H1 (cell line): Measurements from ENCODE around the gene KRT32. TPM values are rescaled to one million over a fixed set of nuclear protein-coding genes. Genes with fewer than 3 reads are reported as not detected.

Experiments
- BRCA1 ChIP-seq: IDR thresholded peaks from 2 replicates; pipeline ENCODE4 v1.6.1; 2012; ENCODE audit warnings: low read depth, low read length, improper control_type of control experiment
- CBX5 ChIP-seq: fragments of 300-800, 300-1000 bp; sonication (generic); IDR thresholded peaks from 2 replicates; pipeline ENCODE4 v1.7.1; 2016; ENCODE audit warnings: antibody characterized with exemption, low read length, low read depth
- CHD1 ChIP-seq: IDR thresholded peaks from 2 replicates; pipeline ENCODE4 v1.6.1; 2012; ENCODE audit warnings: low read depth, low read length, improper control_type of control experiment
- KDM1A ChIP-seq: fragments of 200-600, 300-600 bp; sonication (generic); IDR thresholded peaks from 2 replicates; pipeline ENCODE4 v1.7.1; 2016; ENCODE audit warnings: mild to moderate bottlenecking, low read length, borderline replicate concordance
- POU5F1 ChIP-seq: IDR thresholded peaks from 2 replicates; pipeline ENCODE4 v1.6.1; 2011; ENCODE audit warnings: low read depth, mild to moderate bottlenecking, low read length, moderate library complexity
- SIRT6 ChIP-seq: IDR thresholded peaks from one replicate; pipeline ENCODE4 v1.7.1; 2012; ENCODE audit warnings: low read length, inconsistent platforms
- TEAD4 ChIP-seq: IDR thresholded peaks from 2 replicates; pipeline ENCODE4 v1.6.1; 2012; ENCODE audit warnings: low read depth, low read length, inconsistent platforms, mixed read lengths
- polyA plus RNA-seq, 7 experiments: library from polyadenylated mRNA; depleted of rRNA in 3 of 7; stranded (reverse) in 5 of 7; unstranded in 2 of 7; fragments of >200 nt in 5 of 7; fragments of 200-250 nt in 2 of 7; gene quantifications; 1 replicate in 5 of 7; 2 replicates in 1 of 7; 4 replicates in 1 of 7; pipeline versions ENCODE4 v1.2.1 to v1.2.3, GENCODE V29; 2011 to 2013; ENCODE audit warnings: missing spikeins in 2 of 7, mixed read lengths in 2 of 7
- total RNA-seq: library from RNA; stranded (reverse); fragmentation: NEBNext Ultra II Directional; extraction: Animal tissue kit (Norgen Biotek cat#: 25700); gene quantifications from 2 replicates; pipeline ENCODE4 v1.2.1, GENCODE V29; 2021
- TF ChIP-seq, protein P1 (sequence below): IDR thresholded peaks from 2 replicates; pipeline ENCODE4 v1.6.1; 2012; ENCODE audit warnings: low read length, inconsistent platforms
- TF ChIP-seq, protein P2 (sequence below), 3 experiments: IDR thresholded peaks; 1 replicate in 2 of 3; 2 replicates in 1 of 3; pipeline versions ENCODE4 v1.5.1 to v1.6.1; 2011; ENCODE audit warnings: low read length in 3 of 3, mild to moderate bottlenecking in 3 of 3, inconsistent platforms in 2 of 3, low read depth in 1 of 3, moderate library complexity in 1 of 3; ENCODE audit not compliant: insufficient read depth in 1 of 3; ENCODE audit errors: control extremely low read depth in 1 of 3

KRT32 gene
- total and polyA plus RNA-seq, 2 of the 8 experiments (the other 6 are each of a cell fraction or from before 2014, with no cell fraction given): not detected

DNA sequence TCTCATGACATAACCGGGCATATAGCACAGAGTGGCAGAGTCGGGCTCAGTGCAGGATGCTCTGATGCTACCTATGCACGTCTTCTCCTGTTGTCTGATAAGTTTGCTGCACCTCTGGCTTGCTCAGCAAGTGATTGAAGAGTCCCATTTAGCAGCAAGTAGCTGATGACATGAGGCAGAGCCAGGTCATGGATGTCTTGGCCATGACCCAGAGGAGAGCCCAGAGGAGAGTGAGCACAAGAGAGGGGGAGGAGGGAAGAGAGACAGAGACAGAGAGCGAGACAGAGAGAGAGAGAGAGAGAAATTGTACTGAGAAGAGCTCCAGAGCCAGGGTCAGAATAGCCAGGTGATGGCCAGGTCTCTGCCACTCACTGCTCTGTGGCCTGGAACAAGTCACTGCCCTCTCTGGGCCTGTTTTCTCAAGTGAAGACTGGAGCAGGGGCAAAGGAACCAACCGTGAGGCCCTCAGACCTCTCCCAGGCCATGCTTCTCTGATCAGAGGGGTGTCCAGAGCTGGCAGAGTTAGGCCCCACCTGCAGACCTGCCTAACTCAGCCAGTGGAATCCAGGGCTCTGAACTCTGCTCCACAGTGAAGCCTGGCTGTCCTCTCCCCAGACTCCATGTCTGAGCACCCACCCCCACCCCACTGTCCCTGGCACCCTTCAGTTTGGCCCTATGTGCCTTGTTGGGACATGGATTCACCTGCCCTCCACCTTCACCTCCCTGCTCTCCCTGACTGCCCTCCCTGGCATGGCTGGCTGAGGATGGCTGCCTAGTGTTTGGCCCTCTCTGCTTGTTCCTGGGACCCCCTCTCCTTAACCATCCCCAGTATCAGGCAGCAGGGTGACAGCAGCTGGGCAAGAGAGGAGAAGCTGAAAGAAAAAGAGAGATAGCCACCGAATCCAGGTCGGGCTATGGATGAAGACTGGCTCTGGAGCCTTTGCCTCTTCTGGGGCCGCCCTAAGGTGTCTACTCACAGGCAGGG lies 18.0 kb upstream of the KRT32 start (continued):
- no peak for TF ChIP-seq KDM1A
- TF ChIP-seq SIRT6: no peak
- TF ChIP-seq CHD1: no peak
- no peak for TF ChIP-seq TEAD4
- TF ChIP-seq, protein P1, sequence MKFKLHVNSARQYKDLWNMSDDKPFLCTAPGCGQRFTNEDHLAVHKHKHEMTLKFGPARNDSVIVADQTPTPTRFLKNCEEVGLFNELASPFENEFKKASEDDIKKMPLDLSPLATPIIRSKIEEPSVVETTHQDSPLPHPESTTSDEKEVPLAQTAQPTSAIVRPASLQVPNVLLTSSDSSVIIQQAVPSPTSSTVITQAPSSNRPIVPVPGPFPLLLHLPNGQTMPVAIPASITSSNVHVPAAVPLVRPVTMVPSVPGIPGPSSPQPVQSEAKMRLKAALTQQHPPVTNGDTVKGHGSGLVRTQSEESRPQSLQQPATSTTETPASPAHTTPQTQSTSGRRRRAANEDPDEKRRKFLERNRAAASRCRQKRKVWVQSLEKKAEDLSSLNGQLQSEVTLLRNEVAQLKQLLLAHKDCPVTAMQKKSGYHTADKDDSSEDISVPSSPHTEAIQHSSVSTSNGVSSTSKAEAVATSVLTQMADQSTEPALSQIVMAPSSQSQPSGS: no peak
- no peak for TF ChIP-seq BRCA1
- TF ChIP-seq POU5F1: no peak
- TF ChIP-seq, protein P2, sequence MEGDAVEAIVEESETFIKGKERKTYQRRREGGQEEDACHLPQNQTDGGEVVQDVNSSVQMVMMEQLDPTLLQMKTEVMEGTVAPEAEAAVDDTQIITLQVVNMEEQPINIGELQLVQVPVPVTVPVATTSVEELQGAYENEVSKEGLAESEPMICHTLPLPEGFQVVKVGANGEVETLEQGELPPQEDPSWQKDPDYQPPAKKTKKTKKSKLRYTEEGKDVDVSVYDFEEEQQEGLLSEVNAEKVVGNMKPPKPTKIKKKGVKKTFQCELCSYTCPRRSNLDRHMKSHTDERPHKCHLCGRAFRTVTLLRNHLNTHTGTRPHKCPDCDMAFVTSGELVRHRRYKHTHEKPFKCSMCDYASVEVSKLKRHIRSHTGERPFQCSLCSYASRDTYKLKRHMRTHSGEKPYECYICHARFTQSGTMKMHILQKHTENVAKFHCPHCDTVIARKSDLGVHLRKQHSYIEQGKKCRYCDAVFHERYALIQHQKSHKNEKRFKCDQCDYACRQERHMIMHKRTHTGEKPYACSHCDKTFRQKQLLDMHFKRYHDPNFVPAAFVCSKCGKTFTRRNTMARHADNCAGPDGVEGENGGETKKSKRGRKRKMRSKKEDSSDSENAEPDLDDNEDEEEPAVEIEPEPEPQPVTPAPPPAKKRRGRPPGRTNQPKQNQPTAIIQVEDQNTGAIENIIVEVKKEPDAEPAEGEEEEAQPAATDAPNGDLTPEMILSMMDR (IDR thresholded peaks at IDR 0.05; ENCODE audit: control extremely low read depth in 1 of 3, insufficient read depth in 1 of 3, low read depth in 1 of 3, low read length in 3 of 3): no peak
- no peak for TF ChIP-seq CBX5
